ENCODE results near the gene GNAL.
"Not testable (repeated sequence)": the region's sequence is repeated elsewhere in the genome, so short reads cannot be mapped to it uniquely, and the experiment has no call there.

GNAL gene

GRCh38 chr18:11851146-11851805 lies 162.2 kb downstream of the GNAL start, which contains the start of gene CHMP1B:
TSS of gene CHMP1B (plus strand) at chr18:11851413. CDS start at chr18:11851512, 99 bp downstream.
- DNase-seq, result peak; percentile 66 to 97 (median 94)

GRCh38 chr18:11851806-11852337 lies 162.8 kb downstream of the GNAL start:
- peak in 6 of 14 donors; percentile 6 to 54 (median 28) for DNase-seq

GRCh38 chr18:11854554-11854953 lies 165.5 kb downstream of the GNAL start:
- DNase-seq, result not testable (repeated sequence)

- DNase-seq, result peak in 2 of 14 donors; percentile 1 to 14
Measured at GRCh38 chr18:11857177-11857887, 168.3 kb downstream of the GNAL start.

GRCh38 chr18:11859282-11859830 lies 170.3 kb downstream of the GNAL start:
- DNase-seq, result no peak

- DNase-seq, result no peak
Measured at GRCh38 chr18:11859903-11860407, 170.9 kb downstream of the GNAL start.

GRCh38 chr18:11860594-11861450 lies 171.8 kb downstream of the GNAL start:
- DNase-seq, result no peak

- no peak for DNase-seq
Measured at GRCh38 chr18:11861583-11862288, 172.7 kb downstream of the GNAL start.

GRCh38 chr18:11862468-11863137 lies 173.5 kb downstream of the GNAL start:
- DNase-seq, result no peak

- no peak for DNase-seq
Measured at GRCh38 chr18:11864471-11864870, 175.4 kb downstream of the GNAL start.

- no peak for DNase-seq
Measured at GRCh38 chr18:11865071-11865470, 176.0 kb downstream of the GNAL start.

- no peak for DNase-seq
Measured at GRCh38 chr18:11866329-11866728, 177.3 kb downstream of the GNAL start.

GRCh38 chr18:11866764-11867163 lies 177.7 kb downstream of the GNAL start:
- DNase-seq, result no peak

GRCh38 chr18:11868230-11868629 lies 179.2 kb downstream of the GNAL start:
- DNase-seq, result no peak

GRCh38 chr18:11871501-11871900 lies 182.4 kb downstream of the GNAL start:
- no peak for DNase-seq

GRCh38 chr18:11872479-11873136 lies 183.5 kb downstream of the GNAL start:
- DNase-seq, result no peak

- no peak for DNase-seq
Measured at GRCh38 chr18:11873670-11874340, 184.7 kb downstream of the GNAL start.

GRCh38 chr18:11874676-11875075 lies 185.6 kb downstream of the GNAL start:
- DNase-seq, result no peak

- DNase-seq, result no peak
Measured at GRCh38 chr18:11877497-11878135, 188.6 kb downstream of the GNAL start.
